PC-9 (cell line): ENCODE data around the gene PDE4B.

Experiments used
- EZH2 ChIP-seq: fragments of 200-600 bp; sonication (generic); IDR thresholded peaks from 2 replicates; pipeline ENCODE4 v1.8.0; 2017; ENCODE audit warnings: antibody characterized with exemption, low read depth
- TF ChIP-seq, protein P1 (sequence below): fragments of 200-600 bp; sonication (generic); conservative IDR thresholded peaks from 2 replicates; pipeline ENCODE4 v1.6.1; 2017; ENCODE audit warnings: mixed run types, antibody characterized with exemption, mild to moderate bottlenecking, moderate library complexity

DNA sequence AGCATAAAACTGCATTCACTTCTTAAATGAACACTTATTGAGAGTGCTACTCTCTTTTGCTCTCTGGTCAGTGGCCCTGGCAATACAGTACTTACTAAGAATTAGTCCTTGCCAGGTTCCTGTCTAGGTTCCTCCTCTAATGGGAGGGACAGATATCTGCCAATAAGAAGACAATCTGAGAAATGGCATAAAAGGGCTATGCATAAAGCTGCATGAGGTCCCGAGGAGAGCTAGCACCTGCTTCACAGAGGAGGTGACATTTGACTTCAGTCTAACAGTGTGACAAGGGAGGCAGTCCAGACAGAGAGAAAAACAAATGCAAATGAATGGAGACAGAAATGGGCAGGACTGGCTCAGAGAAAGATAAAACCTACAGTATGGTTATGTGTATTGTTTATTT, 384.1 kb downstream of the PDE4B start:
- TF ChIP-seq, protein P1, sequence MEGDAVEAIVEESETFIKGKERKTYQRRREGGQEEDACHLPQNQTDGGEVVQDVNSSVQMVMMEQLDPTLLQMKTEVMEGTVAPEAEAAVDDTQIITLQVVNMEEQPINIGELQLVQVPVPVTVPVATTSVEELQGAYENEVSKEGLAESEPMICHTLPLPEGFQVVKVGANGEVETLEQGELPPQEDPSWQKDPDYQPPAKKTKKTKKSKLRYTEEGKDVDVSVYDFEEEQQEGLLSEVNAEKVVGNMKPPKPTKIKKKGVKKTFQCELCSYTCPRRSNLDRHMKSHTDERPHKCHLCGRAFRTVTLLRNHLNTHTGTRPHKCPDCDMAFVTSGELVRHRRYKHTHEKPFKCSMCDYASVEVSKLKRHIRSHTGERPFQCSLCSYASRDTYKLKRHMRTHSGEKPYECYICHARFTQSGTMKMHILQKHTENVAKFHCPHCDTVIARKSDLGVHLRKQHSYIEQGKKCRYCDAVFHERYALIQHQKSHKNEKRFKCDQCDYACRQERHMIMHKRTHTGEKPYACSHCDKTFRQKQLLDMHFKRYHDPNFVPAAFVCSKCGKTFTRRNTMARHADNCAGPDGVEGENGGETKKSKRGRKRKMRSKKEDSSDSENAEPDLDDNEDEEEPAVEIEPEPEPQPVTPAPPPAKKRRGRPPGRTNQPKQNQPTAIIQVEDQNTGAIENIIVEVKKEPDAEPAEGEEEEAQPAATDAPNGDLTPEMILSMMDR: no peak
- TF ChIP-seq EZH2: no peak
